ENCODE results near the gene TMUB1. TPM values are rescaled to one million over a fixed set of nuclear protein-coding genes. Genes with fewer than 3 reads are reported as not detected.

Gene TMUB1
- total and polyA plus RNA-seq, 9 of the 15 experiments (the other 6 are each of a cell fraction or from before 2014, with no cell fraction given): 0.14 to 241 (median 74.1) TPM

DNA sequence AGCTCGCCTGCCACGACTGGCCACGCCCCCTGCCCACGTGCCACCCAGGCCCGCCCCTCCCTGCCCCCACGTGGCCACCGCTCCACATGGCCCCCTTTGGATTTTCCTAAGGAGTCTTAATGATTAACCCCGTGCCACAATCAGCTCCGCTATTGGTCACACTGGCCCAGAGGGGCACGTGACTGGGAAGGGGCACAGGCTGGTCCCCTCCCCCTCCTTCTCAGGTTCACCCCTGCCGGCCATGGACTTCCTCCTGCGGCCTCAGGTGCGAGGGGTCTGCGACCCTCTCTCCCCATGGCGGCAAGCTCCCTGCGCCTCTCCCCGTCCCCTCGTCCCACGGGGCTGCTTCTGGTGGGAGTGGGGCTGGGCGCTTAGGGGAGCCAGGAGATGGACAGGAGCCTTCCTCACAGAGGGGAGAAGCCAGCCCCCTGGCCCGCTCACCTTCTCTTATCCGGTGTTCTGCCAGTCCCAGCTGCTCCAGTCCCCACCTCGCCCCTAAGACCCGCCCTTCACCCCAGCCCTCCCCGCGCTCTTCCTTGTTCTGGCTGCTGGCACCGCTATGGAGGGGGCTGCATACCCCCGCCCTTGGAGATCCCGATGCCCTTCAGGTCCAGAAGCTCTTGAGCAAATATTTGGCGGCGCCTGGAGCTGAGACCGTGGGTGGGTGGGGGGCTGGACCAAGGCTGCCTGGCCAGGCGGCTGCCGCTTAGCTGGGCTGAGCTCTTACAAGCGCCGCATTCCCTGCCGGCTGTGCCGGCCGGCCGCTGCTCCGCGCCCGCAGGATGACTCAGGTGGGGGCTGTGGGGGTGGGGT lies 20.7 kb downstream of the TMUB1 start (continued):
- TF ChIP-seq HDAC1 (IDR thresholded peaks at IDR 0.05) (peak; percentile 85 to 99; a peak in 2 of 4 replicates), CAMTA2 (CRISPR knock-in tag; conservative IDR thresholded peaks at IDR 0.05) (no peak), KLF13 (tag; IDR thresholded peaks at IDR 0.05; ENCODE audit: borderline replicate concordance, low read depth) (peak; percentile 93), NRF1 (conservative IDR thresholded peaks at IDR 0.05 in 1 of 2, IDR thresholded peaks at IDR 0.05 in 1 of 2) (no peak), ZNF785 (CRISPR knock-in tag; IDR thresholded peaks at IDR 0.05) (no peak), NFRKB (IDR thresholded peaks at IDR 0.05; ENCODE audit: low read depth) (peak; percentile 54; the same call in 1 of the 2 replicates), ZFX (CRISPR knock-in tag; IDR thresholded peaks at IDR 0.05) (no peak), SUPT5H (IDR thresholded peaks at IDR 0.05) (peak; percentile 49; the same call in 1 of the 2 replicates), U2AF1 (optimal IDR thresholded peaks at IDR 0.05; ENCODE audit: low read depth, low read length) (no peak), TCF7 (IDR thresholded peaks at IDR 0.05; ENCODE audit: borderline replicate concordance) (no peak), CBX5 (IDR thresholded peaks at IDR 0.05; ENCODE audit: borderline replicate concordance, low read depth) (no peak), CCNT2 (IDR thresholded peaks at IDR 0.05; ENCODE audit: borderline replicate concordance, extremely low read depth, insufficient read length, low read depth, low read length) (peak; percentile 50), ZNF707 (CRISPR knock-in tag; conservative IDR thresholded peaks at IDR 0.05) (no peak), ZC3H8 (IDR thresholded peaks at IDR 0.05) (no peak), SRSF7 (optimal IDR thresholded peaks at IDR 0.05; ENCODE audit: low read depth, low read length) (no peak), GTF2E2 (tag; IDR thresholded peaks at IDR 0.05) (no peak), RAD21 (CRISPR knock-in tag; conservative IDR thresholded peaks at IDR 0.05 in 1 of 2, IDR thresholded peaks at IDR 0.05 in 1 of 2) (no peak)
- TF ChIP-seq, protein P1, sequence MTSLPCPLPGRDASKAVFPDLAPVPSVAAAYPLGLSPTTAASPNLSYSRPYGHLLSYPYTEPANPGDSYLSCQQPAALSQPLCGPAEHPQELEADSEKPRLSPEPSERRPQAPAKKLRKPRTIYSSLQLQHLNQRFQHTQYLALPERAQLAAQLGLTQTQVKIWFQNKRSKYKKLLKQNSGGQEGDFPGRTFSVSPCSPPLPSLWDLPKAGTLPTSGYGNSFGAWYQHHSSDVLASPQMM (CRISPR knock-in tag; IDR thresholded peaks at IDR 0.05): no peak
- TF ChIP-seq, protein P2, sequence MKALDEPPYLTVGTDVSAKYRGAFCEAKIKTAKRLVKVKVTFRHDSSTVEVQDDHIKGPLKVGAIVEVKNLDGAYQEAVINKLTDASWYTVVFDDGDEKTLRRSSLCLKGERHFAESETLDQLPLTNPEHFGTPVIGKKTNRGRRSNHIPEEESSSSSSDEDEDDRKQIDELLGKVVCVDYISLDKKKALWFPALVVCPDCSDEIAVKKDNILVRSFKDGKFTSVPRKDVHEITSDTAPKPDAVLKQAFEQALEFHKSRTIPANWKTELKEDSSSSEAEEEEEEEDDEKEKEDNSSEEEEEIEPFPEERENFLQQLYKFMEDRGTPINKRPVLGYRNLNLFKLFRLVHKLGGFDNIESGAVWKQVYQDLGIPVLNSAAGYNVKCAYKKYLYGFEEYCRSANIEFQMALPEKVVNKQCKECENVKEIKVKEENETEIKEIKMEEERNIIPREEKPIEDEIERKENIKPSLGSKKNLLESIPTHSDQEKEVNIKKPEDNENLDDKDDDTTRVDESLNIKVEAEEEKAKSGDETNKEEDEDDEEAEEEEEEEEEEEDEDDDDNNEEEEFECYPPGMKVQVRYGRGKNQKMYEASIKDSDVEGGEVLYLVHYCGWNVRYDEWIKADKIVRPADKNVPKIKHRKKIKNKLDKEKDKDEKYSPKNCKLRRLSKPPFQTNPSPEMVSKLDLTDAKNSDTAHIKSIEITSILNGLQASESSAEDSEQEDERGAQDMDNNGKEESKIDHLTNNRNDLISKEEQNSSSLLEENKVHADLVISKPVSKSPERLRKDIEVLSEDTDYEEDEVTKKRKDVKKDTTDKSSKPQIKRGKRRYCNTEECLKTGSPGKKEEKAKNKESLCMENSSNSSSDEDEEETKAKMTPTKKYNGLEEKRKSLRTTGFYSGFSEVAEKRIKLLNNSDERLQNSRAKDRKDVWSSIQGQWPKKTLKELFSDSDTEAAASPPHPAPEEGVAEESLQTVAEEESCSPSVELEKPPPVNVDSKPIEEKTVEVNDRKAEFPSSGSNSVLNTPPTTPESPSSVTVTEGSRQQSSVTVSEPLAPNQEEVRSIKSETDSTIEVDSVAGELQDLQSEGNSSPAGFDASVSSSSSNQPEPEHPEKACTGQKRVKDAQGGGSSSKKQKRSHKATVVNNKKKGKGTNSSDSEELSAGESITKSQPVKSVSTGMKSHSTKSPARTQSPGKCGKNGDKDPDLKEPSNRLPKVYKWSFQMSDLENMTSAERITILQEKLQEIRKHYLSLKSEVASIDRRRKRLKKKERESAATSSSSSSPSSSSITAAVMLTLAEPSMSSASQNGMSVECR (CRISPR knock-in tag; IDR thresholded peaks at IDR 0.05): peak; percentile 96
- TF ChIP-seq, protein P3, sequence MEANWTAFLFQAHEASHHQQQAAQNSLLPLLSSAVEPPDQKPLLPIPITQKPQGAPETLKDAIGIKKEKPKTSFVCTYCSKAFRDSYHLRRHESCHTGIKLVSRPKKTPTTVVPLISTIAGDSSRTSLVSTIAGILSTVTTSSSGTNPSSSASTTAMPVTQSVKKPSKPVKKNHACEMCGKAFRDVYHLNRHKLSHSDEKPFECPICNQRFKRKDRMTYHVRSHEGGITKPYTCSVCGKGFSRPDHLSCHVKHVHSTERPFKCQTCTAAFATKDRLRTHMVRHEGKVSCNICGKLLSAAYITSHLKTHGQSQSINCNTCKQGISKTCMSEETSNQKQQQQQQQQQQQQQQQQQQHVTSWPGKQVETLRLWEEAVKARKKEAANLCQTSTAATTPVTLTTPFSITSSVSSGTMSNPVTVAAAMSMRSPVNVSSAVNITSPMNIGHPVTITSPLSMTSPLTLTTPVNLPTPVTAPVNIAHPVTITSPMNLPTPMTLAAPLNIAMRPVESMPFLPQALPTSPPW (CRISPR knock-in tag; IDR thresholded peaks at IDR 0.05): peak; percentile 90; the same call in 1 of the 2 replicates

Measured in K562 (cell line).